Lower leg skin (tissue), 3 donors: ENCODE measurements around the gene DTNB.

Experiments used
- CTCF ChIP-seq, 3 donors: fragments of 450-650 bp; IDR thresholded peaks; one replicate each; pipeline ENCODE4 v1.5.1; 2016; ENCODE audit warnings: antibody characterized with exemption in 3 of 3, mild to moderate bottlenecking in 3 of 3, moderate library complexity in 2 of 3
- POLR2A ChIP-seq, 2 donors: fragments of 450-650 bp; IDR thresholded peaks; one replicate each; pipeline ENCODE4 v1.6.1; 2016 to 2017; ENCODE audit warnings: antibody characterized with exemption in 2 of 2, mild to moderate bottlenecking in 1 of 2, moderate library complexity in 1 of 2

GRCh38 chr2:25478736-25479135, 194.6 kb downstream of the DTNB start:
- TF ChIP-seq CTCF (IDR thresholded peaks at IDR 0.05) (no peak), POLR2A (IDR thresholded peaks at IDR 0.05) (no peak)
